Fibroblast of lung (primary cell): ENCODE measurements around the gene ZBED5. TPM values are rescaled to one million over a fixed set of nuclear protein-coding genes. Genes with fewer than 3 reads are reported as not detected.

Source experiments
- DNase-seq, 2 donors: peaks; one replicate each; pipeline versions ENCODE4 v3.0.0 to v3.0.0-alpha.2; 2010; ENCODE audit warnings: low read depth in 2 of 2
- H2AFZ ChIP-seq: 2 replicates; pipeline ENCODE4 v1.5.1; 2012; ENCODE audit warnings: low read length, control low read depth, inconsistent platforms
- H3K27ac ChIP-seq: 2 replicates; pipeline ENCODE4 v1.5.1; 2011; ENCODE audit warnings: low read length, control low read depth; ENCODE audit not compliant: insufficient read depth
- H3K27me3 ChIP-seq: 2 replicates; pipeline ENCODE4 v1.5.1; 2011; ENCODE audit warnings: mild to moderate bottlenecking, low read length; ENCODE audit not compliant: control insufficient read depth, insufficient read depth
- H3K36me3 ChIP-seq: 2 replicates; pipeline ENCODE4 v1.5.1; 2011; ENCODE audit warnings: low read length; ENCODE audit not compliant: control insufficient read depth, insufficient read depth
- H3K4me1 ChIP-seq: 2 replicates; pipeline ENCODE4 v1.5.1; 2011; ENCODE audit warnings: low read length; ENCODE audit not compliant: control insufficient read depth, insufficient read depth; ENCODE audit errors: extremely low read depth
- H3K4me2 ChIP-seq: 2 replicates; pipeline ENCODE4 v1.5.1; 2011; ENCODE audit warnings: low read length, control low read depth; ENCODE audit not compliant: insufficient read depth; ENCODE audit errors: extremely low read depth
- H3K4me3 ChIP-seq, 4 experiments: fragments of 200-600 bp in 1 of 4; sonication (generic) in 1 of 4; replicated peaks in 1 of 4; 2 replicates each; pipeline ENCODE4 v1.5.1; 2011 to 2016; ENCODE audit warnings: low read length in 4 of 4, low read depth in 3 of 4, mild to moderate bottlenecking in 3 of 4, control low read depth in 2 of 4, inconsistent platforms in 1 of 4, mixed read lengths in 1 of 4; ENCODE audit not compliant: insufficient read depth in 1 of 4; ENCODE audit errors: control extremely low read depth in 1 of 4
- H3K79me2 ChIP-seq: 2 replicates; pipeline ENCODE4 v1.5.1; 2012; ENCODE audit warnings: mild to moderate bottlenecking, low read length, inconsistent platforms; ENCODE audit not compliant: control insufficient read depth, insufficient read depth
- H3K9ac ChIP-seq: 2 replicates; pipeline ENCODE4 v1.5.1; 2011; ENCODE audit warnings: mild to moderate bottlenecking, low read length, control low read depth; ENCODE audit not compliant: insufficient read depth
- H3K9me3 ChIP-seq: 2 replicates; pipeline ENCODE4 v1.5.1; 2012; ENCODE audit warnings: low read depth, low read length; ENCODE audit not compliant: control insufficient read depth, insufficient read depth
- H4K20me1 ChIP-seq: 2 replicates; pipeline ENCODE4 v1.5.1; 2011; ENCODE audit warnings: low read length; ENCODE audit not compliant: control insufficient read depth, insufficient read depth; ENCODE audit errors: extremely low read depth
- CTCF ChIP-seq, 2 donors: IDR thresholded peaks in 1 of 2; conservative IDR thresholded peaks in 1 of 2; 1 replicate in 1 of 2; 2 replicates in 1 of 2; pipeline ENCODE4 v1.5.1; 2011 to 2012; ENCODE audit warnings: low read length in 2 of 2, control low read depth in 1 of 2, inconsistent platforms in 1 of 2, low read depth in 1 of 2, mild to moderate bottlenecking in 1 of 2
- EZH2 ChIP-seq: IDR thresholded peaks from 2 replicates; pipeline ENCODE4 v1.5.1; 2012; ENCODE audit warnings: low read length, control low read depth, mild to moderate bottlenecking; ENCODE audit errors: missing control alignments
- polyA plus RNA-seq, 2 donors: library from polyadenylated mRNA; depleted of rRNA in 1 of 2; stranded (reverse) in 1 of 2; unstranded in 1 of 2; fragments of >200 nt; gene quantifications; 2 replicates each; pipeline ENCODE4 v1.2.1, GENCODE V29; 2011 to 2012; ENCODE audit warnings: missing spikeins in 1 of 2
- total RNA-seq: library from RNA; depleted of rRNA; stranded (reverse); fragments of >200 nt; gene quantifications from 2 replicates; pipeline ENCODE4 v1.2.1, GENCODE V29; 2014

Gene ZBED5
- total and polyA plus RNA-seq, 2 donors (not counting 1 experiment from before 2014, with no cell fraction given), result 29.4 to 61.3 TPM

GRCh38 chr11:10845589-10845988 lies 12.3 kb downstream of the ZBED5 start:
- Histone ChIP-seq H3K9ac (no peak overlapping the region), H2AFZ (no peak overlapping the region), H3K27me3 (no peaks in the 10 kb centered on the region), H3K4me1 (no peaks in the 10 kb centered on the region), H3K27ac (no peak overlapping the region), H3K9me3 (no peaks in the 10 kb centered on the region), H4K20me1 (no peaks in the 10 kb centered on the region), H3K36me3 (no peaks in the 10 kb centered on the region), H3K4me3 (no peak overlapping the region), H3K4me2 (no peak overlapping the region), H3K79me2 (no peaks in the 10 kb centered on the region)
- no peak for DNase-seq
- TF ChIP-seq CTCF (conservative IDR thresholded peaks at IDR 0.05 in 1 of 2, IDR thresholded peaks at IDR 0.05 in 1 of 2; ENCODE audit: low read depth in 1 of 2, low read length in 2 of 2) (no peak), EZH2 (no peak)

- DNase-seq, result no peak
- Histone ChIP-seq H3K9ac (no peak overlapping the region), H2AFZ (no peak overlapping the region), H3K27me3 (no peaks in the 10 kb centered on the region), H3K4me1 (no peaks in the 10 kb centered on the region), H3K9me3 (no peaks in the 10 kb centered on the region), H3K36me3 (no peaks in the 10 kb centered on the region), H3K27ac (no peak overlapping the region), H3K4me2 (no peak overlapping the region), H3K4me3 (no peak overlapping the region), H3K79me2 (no peaks in the 10 kb centered on the region), H4K20me1 (no peaks in the 10 kb centered on the region)
- TF ChIP-seq CTCF (conservative IDR thresholded peaks at IDR 0.05 in 1 of 2, IDR thresholded peaks at IDR 0.05 in 1 of 2; ENCODE audit: low read depth in 1 of 2, low read length in 2 of 2) (no peak), EZH2 (no peak)
Measured at GRCh38 chr11:10844796-10845195, 13.1 kb downstream of the ZBED5 start.

- H3K79me2 ChIP-seq, result no peaks in the 10 kb centered on the region
- H3K9me3 ChIP-seq, result no peaks in the 10 kb centered on the region
- no peak for DNase-seq
- TF ChIP-seq EZH2 (no peak), CTCF (conservative IDR thresholded peaks at IDR 0.05 in 1 of 2, IDR thresholded peaks at IDR 0.05 in 1 of 2; ENCODE audit: low read depth in 1 of 2, low read length in 2 of 2) (no peak)
- no peaks in the 10 kb centered on the region for H3K36me3 ChIP-seq
- no peak overlapping the region for H3K4me3 ChIP-seq
- no peak overlapping the region for H3K4me2 ChIP-seq
- H3K4me1 ChIP-seq, result no peaks in the 10 kb centered on the region
- H3K9ac ChIP-seq, result no peak overlapping the region
- H2AFZ ChIP-seq, result no peak overlapping the region
- H3K27ac ChIP-seq, result no peak overlapping the region
- H4K20me1 ChIP-seq, result no peaks in the 10 kb centered on the region
- H3K27me3 ChIP-seq, result no peaks in the 10 kb centered on the region
Measured at GRCh38 chr11:10844356-10844755, 13.5 kb downstream of the ZBED5 start.
